ENCODE data around the gene P2RY14. TPM values are rescaled to one million over a fixed set of nuclear protein-coding genes. Genes with fewer than 3 reads are reported as not detected.

Gene P2RY14
- total and polyA plus RNA-seq, 2 experiments from 2014 or later, result 0.95 TPM; not detected in 1

- H3K9me3 Mint-ChIP-seq, result no peaks in the 10 kb centered on the region
- H3K4me3 Mint-ChIP-seq, result no peak overlapping the region
- ATAC-seq (no peak), DNase-seq (ENCODE audit: low spot score) (no peak)
- Histone ChIP-seq H3K9me2 (ENCODE audit: insufficient read depth) (no peaks in the 10 kb centered on the region), H2AFZ (no peak overlapping the region), H3K27ac (ENCODE audit: low read depth) (no peak overlapping the region), H3K27me3 (ENCODE audit: insufficient read depth) (no peaks in the 10 kb centered on the region), H3K4me1 (ENCODE audit: insufficient read depth) (peaks cover 12% of the 10 kb centered on the region), H3K4me3 (no peak overlapping the region), H4K20me1 (replicated peaks; ENCODE audit: insufficient read depth) (no peaks in the 10 kb centered on the region), H3K36me3 (ENCODE audit: insufficient read depth) (no peaks in the 10 kb centered on the region), H3F3A (replicated peaks; ENCODE audit: low read depth) (no peaks in the 10 kb centered on the region), H3K79me2 (replicated peaks; ENCODE audit: insufficient read depth) (no peaks in the 10 kb centered on the region), H3K4me2 (no peak overlapping the region)
- peaks cover 60% of the 10 kb centered on the region for H3K4me1 Mint-ChIP-seq
- H3K36me3 Mint-ChIP-seq (ENCODE audit: low read depth), result no peaks in the 10 kb centered on the region
- H3K27ac Mint-ChIP-seq, result no peak overlapping the region
- H3K27me3 Mint-ChIP-seq (ENCODE audit: insufficient read depth, low read depth, poor library complexity), result peaks cover 2% of the 10 kb centered on the region
- no peak for TF ChIP-seq JUNB (IDR thresholded peaks at IDR 0.05; ENCODE audit: unreplicated experiment)
These were observed 27.9 kb upstream of the P2RY14 start for GRCh38 chr3:151306168-151306810.

GRCh38 chr3:151305775-151306151, 27.4 kb upstream of the P2RY14 start:
- no peak overlapping the region for H3K27ac ChIP-seq (ENCODE audit: low read depth)
- H3K4me2 ChIP-seq, result no peak overlapping the region
- no peaks in the 10 kb centered on the region for H3K79me2 ChIP-seq (replicated peaks; ENCODE audit: insufficient read depth)

More at GRCh38 chr3:151305775-151306151, 27.4 kb upstream of the P2RY14 start:
- H3K36me3 Mint-ChIP-seq (ENCODE audit: low read depth), result no peaks in the 10 kb centered on the region
- TF ChIP-seq JUNB (IDR thresholded peaks at IDR 0.05; ENCODE audit: unreplicated experiment) (no peak), STAT1 (IDR thresholded peaks at IDR 0.05; ENCODE audit: unreplicated experiment) (no peak), NANOG (IDR thresholded peaks at IDR 0.05; ENCODE audit: borderline replicate concordance) (no peak), ZNF462 (CRISPR knock-in tag; IDR thresholded peaks at IDR 0.05) (no peak), REST (IDR thresholded peaks at IDR 0.05; ENCODE audit: unreplicated experiment) (no peak), ETS1 (IDR thresholded peaks at IDR 0.05) (no peak), CREB1 (CRISPR knock-in tag; IDR thresholded peaks at IDR 0.05; ENCODE audit: low read depth) (no peak)
- DNase-seq (ENCODE audit: low spot score) (no peak), ATAC-seq (peak; percentile 11; the same call in 2 of the 3 replicates)
- H3K27ac Mint-ChIP-seq, result peak overlapping the region; percentile 72; the same call in 1 of the 2 replicates
- H3K27me3 Mint-ChIP-seq (ENCODE audit: insufficient read depth, low read depth, poor library complexity), result peaks cover 2% of the 10 kb centered on the region
- Histone ChIP-seq H4K20me1 (replicated peaks; ENCODE audit: insufficient read depth) (no peaks in the 10 kb centered on the region), H3K27me3 (ENCODE audit: insufficient read depth) (no peaks in the 10 kb centered on the region), H3F3A (replicated peaks; ENCODE audit: low read depth) (no peaks in the 10 kb centered on the region), H3K36me3 (ENCODE audit: insufficient read depth) (no peaks in the 10 kb centered on the region), H3K9me2 (ENCODE audit: insufficient read depth) (no peaks in the 10 kb centered on the region), H2AFZ (no peak overlapping the region), H3K4me3 (no peak overlapping the region), H3K4me1 (ENCODE audit: insufficient read depth) (peaks cover 12% of the 10 kb centered on the region)
- H3K9me3 Mint-ChIP-seq, result no peaks in the 10 kb centered on the region
- H3K4me3 Mint-ChIP-seq, result no peak overlapping the region; the same call in 2 of the 3 replicates
- H3K4me1 Mint-ChIP-seq, result peaks cover 60% of the 10 kb centered on the region
